H9 (cell line): ENCODE results near the gene PHF1. TPM values are rescaled to one million over a fixed set of nuclear protein-coding genes. Genes with fewer than 3 reads are reported as not detected.

Source experiments
- DNase-seq: peaks from one replicate; pipeline ENCODE4 v3.0.0-alpha.2; 2017
- H2AFZ ChIP-seq: one replicate; pipeline ENCODE4 v1.6.1; 2013; ENCODE audit warnings: mild to moderate bottlenecking, low read length, control low read depth, moderate library complexity
- H2AK5ac ChIP-seq: 2 replicates; pipeline ENCODE4 v1.6.1; 2013; ENCODE audit warnings: low read length, control low read depth, mixed read lengths; ENCODE audit not compliant: insufficient read length
- H2BK120ac ChIP-seq: one replicate; pipeline ENCODE4 v1.6.1; 2013; ENCODE audit warnings: low read depth, mild to moderate bottlenecking, low read length, control low read depth, inconsistent platforms; ENCODE audit not compliant: poor library complexity, severe bottlenecking
- H2BK12ac ChIP-seq: 2 replicates; pipeline ENCODE4 v1.6.1; 2013; ENCODE audit warnings: low read length, control low read depth, mixed read lengths, low read depth; ENCODE audit not compliant: insufficient read length
- H2BK15ac ChIP-seq: 2 replicates; pipeline ENCODE4 v1.6.1; 2013; ENCODE audit warnings: low read depth, low read length, control low read depth
- H2BK20ac ChIP-seq: one replicate; pipeline ENCODE4 v1.6.1; 2013; ENCODE audit warnings: low read depth, mild to moderate bottlenecking, low read length, control low read depth, inconsistent platforms; ENCODE audit not compliant: poor library complexity, severe bottlenecking
- H2BK5ac ChIP-seq: 2 replicates; pipeline ENCODE4 v1.6.1; 2013; ENCODE audit warnings: low read length, control low read depth, mixed read lengths; ENCODE audit not compliant: insufficient read length
- H3K14ac ChIP-seq: 2 replicates; pipeline ENCODE4 v1.6.1; 2013; ENCODE audit warnings: low read length, control low read depth; ENCODE audit not compliant: insufficient read depth
- H3K18ac ChIP-seq: 2 replicates; pipeline ENCODE4 v1.6.1; 2013; ENCODE audit warnings: low read depth, mild to moderate bottlenecking, mixed read lengths, low read length, control low read depth; ENCODE audit not compliant: insufficient read length
- H3K23ac ChIP-seq: 2 replicates; pipeline ENCODE4 v1.6.1; 2013; ENCODE audit warnings: low read length, control low read depth, mixed read lengths, low read depth; ENCODE audit not compliant: insufficient read length
- H3K23me2 ChIP-seq: 2 replicates; pipeline ENCODE4 v1.6.1; 2013; ENCODE audit warnings: low read depth, mild to moderate bottlenecking, mixed read lengths, low read length, control low read depth; ENCODE audit not compliant: insufficient read length, poor library complexity, severe bottlenecking
- H3K27ac ChIP-seq: 2 replicates; pipeline ENCODE4 v1.5.1; 2013; ENCODE audit warnings: low read length, control low read depth, mixed read lengths, low read depth; ENCODE audit not compliant: insufficient read length
- H3K27me3 ChIP-seq: 2 replicates; pipeline ENCODE4 v1.6.1; 2013; ENCODE audit warnings: low read length, control low read depth, inconsistent platforms; ENCODE audit not compliant: insufficient read depth
- H3K4ac ChIP-seq: 2 replicates; pipeline ENCODE4 v1.6.1; 2013; ENCODE audit warnings: low read depth, mild to moderate bottlenecking, control low read depth, inconsistent platforms, low read length, moderate library complexity
- H3K4me1 ChIP-seq: 2 replicates; pipeline ENCODE4 v1.6.1; 2013; ENCODE audit warnings: low read length, control low read depth, inconsistent platforms; ENCODE audit not compliant: insufficient read depth
- H3K4me2 ChIP-seq: 2 replicates; pipeline ENCODE4 v1.6.1; 2013; ENCODE audit warnings: low read length, control low read depth, mixed read lengths; ENCODE audit not compliant: insufficient read length, insufficient read depth
- H3K56ac ChIP-seq: 2 replicates; pipeline ENCODE4 v1.6.1; 2013; ENCODE audit warnings: low read depth, mild to moderate bottlenecking, mixed read lengths, low read length, control low read depth; ENCODE audit not compliant: insufficient read length
- H3K79me1 ChIP-seq: 2 replicates; pipeline ENCODE4 v1.6.1; 2013; ENCODE audit warnings: low read depth, mild to moderate bottlenecking, moderate library complexity, low read length, control low read depth, inconsistent platforms; ENCODE audit not compliant: insufficient read depth, poor library complexity, severe bottlenecking
- H3K79me2 ChIP-seq: 2 replicates; pipeline ENCODE4 v1.6.1; 2013; ENCODE audit warnings: low read length, control low read depth, inconsistent platforms; ENCODE audit not compliant: insufficient read depth
- H3K9ac ChIP-seq: 2 replicates; pipeline ENCODE4 v1.6.1; 2013; ENCODE audit warnings: low read length, control low read depth, mixed read lengths; ENCODE audit not compliant: insufficient read length; ENCODE audit errors: extremely low read depth
- H3K9me3 ChIP-seq: one replicate; pipeline ENCODE4 v1.6.1; 2013; ENCODE audit warnings: low read depth, low read length, inconsistent platforms; ENCODE audit not compliant: control insufficient read depth
- H3T11ph ChIP-seq: one replicate; pipeline ENCODE4 v1.6.1; 2013; ENCODE audit warnings: mild to moderate bottlenecking, low read length, control low read depth, inconsistent platforms
- H4K20me1 ChIP-seq: one replicate; pipeline ENCODE4 v1.6.1; 2013; ENCODE audit not compliant: control insufficient read depth, insufficient read length, insufficient read depth
- H4K5ac ChIP-seq: 2 replicates; pipeline ENCODE4 v1.6.1; 2013; ENCODE audit warnings: low read depth, mild to moderate bottlenecking, mixed read lengths, low read length, control low read depth; ENCODE audit not compliant: insufficient read length
- H4K8ac ChIP-seq: replicated peaks from 2 replicates; pipeline ENCODE4 v1.6.1; 2013; ENCODE audit warnings: low read length, control low read depth, mixed read lengths, low read depth; ENCODE audit not compliant: insufficient read length
- H4K91ac ChIP-seq: 2 replicates; pipeline ENCODE4 v1.6.1; 2013; ENCODE audit warnings: low read depth, mild to moderate bottlenecking, moderate library complexity, mixed read lengths, low read length, control low read depth; ENCODE audit not compliant: insufficient read length
- H3K27ac Mint-ChIP-seq, 3 experiments: 2 replicates in 2 of 3; 3 replicates in 1 of 3; pipeline ENCODE4 v1.8.0; 2020 to 2021; ENCODE audit warnings: mixed read lengths in 3 of 3, mild to moderate bottlenecking in 1 of 3, moderate library complexity in 1 of 3
- H3K27me3 Mint-ChIP-seq: 2 replicates; pipeline ENCODE4 v1.8.0; 2021; ENCODE audit warnings: low read depth, mild to moderate bottlenecking, moderate library complexity, mixed read lengths
- H3K36me3 Mint-ChIP-seq, 3 experiments: 2 replicates in 2 of 3; 3 replicates in 1 of 3; pipeline ENCODE4 v1.8.0; 2020 to 2021; ENCODE audit warnings: low read depth in 3 of 3, mixed read lengths in 3 of 3; ENCODE audit not compliant: insufficient read depth in 1 of 3
- H3K4me1 Mint-ChIP-seq, 2 experiments: 2 replicates each; pipeline ENCODE4 v1.8.0; 2020; ENCODE audit warnings: mixed read lengths in 2 of 2
- H3K4me3 Mint-ChIP-seq, 2 experiments: 2 replicates in 1 of 2; 3 replicates in 1 of 2; pipeline ENCODE4 v1.8.0; 2020 to 2021; ENCODE audit warnings: mild to moderate bottlenecking in 2 of 2, mixed read lengths in 2 of 2, moderate library complexity in 1 of 2
- H3K9me3 Mint-ChIP-seq, 2 experiments: 2 replicates in 1 of 2; 3 replicates in 1 of 2; pipeline ENCODE4 v1.8.0; 2020; ENCODE audit warnings: mild to moderate bottlenecking in 2 of 2, mixed read lengths in 2 of 2, moderate library complexity in 1 of 2
- WGBS: extraction: QIAGEN DNeasy Blood & Tissue Kit; methylation state at CpG from one replicate; pipeline ENCODE4 v1.1.7; 2013; ENCODE audit warnings: missing lambda C conversion rate, low lambda C conversion rate, mixed read lengths; ENCODE audit not compliant: insufficient read length; ENCODE audit errors: extremely low coverage; 5-methylcytosine and 5-hydroxymethylcytosine counted together
- total RNA-seq: library from RNA; stranded (reverse); gene quantifications from 2 replicates; pipeline ENCODE4 v1.2.1, GENCODE V29; 2021
- TF ChIP-seq, protein P1 (sequence below): fragments of 200-600 bp; sonication (generic); conservative IDR thresholded peaks from 3 replicates; pipeline ENCODE4 v1.8.0; 2021; ENCODE audit warnings: antibody characterized with exemption, mild to moderate bottlenecking

PHF1 gene
- total RNA-seq, 1 experiment from 2014 or later, result 56.8 TPM

DNA sequence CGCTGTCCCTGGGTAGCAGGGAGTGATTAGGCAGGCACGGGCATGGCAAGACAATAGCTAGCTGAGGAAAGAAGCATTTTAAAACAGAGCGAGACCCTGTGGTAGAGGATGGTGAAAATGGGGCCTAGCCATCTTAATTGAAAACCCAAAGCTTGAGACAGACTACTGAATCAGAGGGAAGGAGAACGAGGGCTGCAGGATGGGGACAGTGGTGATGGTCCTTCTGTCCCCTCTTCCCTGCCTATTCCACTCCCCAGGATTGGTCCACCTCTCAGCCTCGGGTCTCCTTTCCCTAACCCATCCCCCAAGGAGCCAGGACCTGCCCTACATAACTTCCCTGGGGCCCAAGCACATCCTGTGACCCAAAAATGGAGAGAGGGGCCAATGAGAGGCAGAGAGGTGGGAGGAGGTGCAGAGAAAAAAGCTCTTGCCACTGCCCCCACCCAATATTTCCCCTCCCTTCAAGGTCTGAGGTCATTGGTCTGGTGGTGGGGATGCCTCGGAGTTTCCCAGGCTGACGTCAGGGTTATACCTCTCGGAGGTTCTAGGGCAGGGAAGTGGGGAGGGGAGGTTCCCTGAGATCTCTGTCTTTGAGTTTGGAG lies 8.0 kb downstream of the PHF1 start:
- no peak overlapping the region for H3K23ac ChIP-seq
- H3K56ac ChIP-seq, result no peak overlapping the region
- no peak overlapping the region for H2AFZ ChIP-seq
- Mint-ChIP-seq H3K4me3 (peak overlapping the region; percentile 97 to 98), H3K36me3 (peaks cover 31 to 53% (median 51%) of the 10 kb centered on the region in 3 experiments; a peak in 6 of 7 replicates), H3K27ac (peak overlapping the region; percentile 98 to 100 (median 98)), H3K27me3 (peaks cover 1% of the 10 kb centered on the region), H3K9me3 (no peaks in the 10 kb centered on the region), H3K4me1 (peaks cover 60 to 73% of the 10 kb centered on the region in 2 experiments)
- peak overlapping the region; percentile 39 for H3K14ac ChIP-seq
- peaks cover 3% of the 10 kb centered on the region for H3K79me1 ChIP-seq
- H2AK5ac ChIP-seq, result no peak overlapping the region
- no peak overlapping the region for H2BK20ac ChIP-seq
- peaks cover 4% of the 10 kb centered on the region for H3K4me1 ChIP-seq
- no peak overlapping the region for H4K91ac ChIP-seq
- H3K23me2 ChIP-seq, result peaks cover 21% of the 10 kb centered on the region
- H3K4me2 ChIP-seq, result peak overlapping the region; percentile 67
- no peaks in the 10 kb centered on the region for H3K27me3 ChIP-seq
- peak overlapping the region; percentile 84 for H3K27ac ChIP-seq
- H3K18ac ChIP-seq, result peak overlapping the region; percentile 50
- H4K5ac ChIP-seq, result peak overlapping the region; percentile 7
- H2BK15ac ChIP-seq, result no peak overlapping the region
- peaks cover 12% of the 10 kb centered on the region; the same call in 1 of the 2 replicates for H3K79me2 ChIP-seq
- TF ChIP-seq, protein P1, sequence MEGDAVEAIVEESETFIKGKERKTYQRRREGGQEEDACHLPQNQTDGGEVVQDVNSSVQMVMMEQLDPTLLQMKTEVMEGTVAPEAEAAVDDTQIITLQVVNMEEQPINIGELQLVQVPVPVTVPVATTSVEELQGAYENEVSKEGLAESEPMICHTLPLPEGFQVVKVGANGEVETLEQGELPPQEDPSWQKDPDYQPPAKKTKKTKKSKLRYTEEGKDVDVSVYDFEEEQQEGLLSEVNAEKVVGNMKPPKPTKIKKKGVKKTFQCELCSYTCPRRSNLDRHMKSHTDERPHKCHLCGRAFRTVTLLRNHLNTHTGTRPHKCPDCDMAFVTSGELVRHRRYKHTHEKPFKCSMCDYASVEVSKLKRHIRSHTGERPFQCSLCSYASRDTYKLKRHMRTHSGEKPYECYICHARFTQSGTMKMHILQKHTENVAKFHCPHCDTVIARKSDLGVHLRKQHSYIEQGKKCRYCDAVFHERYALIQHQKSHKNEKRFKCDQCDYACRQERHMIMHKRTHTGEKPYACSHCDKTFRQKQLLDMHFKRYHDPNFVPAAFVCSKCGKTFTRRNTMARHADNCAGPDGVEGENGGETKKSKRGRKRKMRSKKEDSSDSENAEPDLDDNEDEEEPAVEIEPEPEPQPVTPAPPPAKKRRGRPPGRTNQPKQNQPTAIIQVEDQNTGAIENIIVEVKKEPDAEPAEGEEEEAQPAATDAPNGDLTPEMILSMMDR, result peak; percentile 8; the same call in 1 of the 3 replicates
- no peak overlapping the region for H4K8ac ChIP-seq
- peak overlapping the region; percentile 25 for H2BK5ac ChIP-seq
- no peaks in the 10 kb centered on the region for H4K20me1 ChIP-seq
- peak; percentile 56 for DNase-seq
- peak overlapping the region; percentile 33 for H3K9ac ChIP-seq
- peak overlapping the region; percentile 6; the same call in 1 of the 2 replicates for H3K4ac ChIP-seq
- peak overlapping the region; percentile 55 for H2BK12ac ChIP-seq
- no peaks in the 10 kb centered on the region for H3K9me3 ChIP-seq
- no peak overlapping the region for H2BK120ac ChIP-seq
- peak overlapping the region; percentile 68 for H3T11ph ChIP-seq
- no CpG with 5 or more reads among the region's 8 CpGs for WGBS
